ENCODE data around the gene CST3. TPM values are rescaled to one million over a fixed set of nuclear protein-coding genes. Genes with fewer than 3 reads are reported as not detected.

CST3 gene
- total RNA-seq, 1 donor = 55.3 TPM

DNA sequence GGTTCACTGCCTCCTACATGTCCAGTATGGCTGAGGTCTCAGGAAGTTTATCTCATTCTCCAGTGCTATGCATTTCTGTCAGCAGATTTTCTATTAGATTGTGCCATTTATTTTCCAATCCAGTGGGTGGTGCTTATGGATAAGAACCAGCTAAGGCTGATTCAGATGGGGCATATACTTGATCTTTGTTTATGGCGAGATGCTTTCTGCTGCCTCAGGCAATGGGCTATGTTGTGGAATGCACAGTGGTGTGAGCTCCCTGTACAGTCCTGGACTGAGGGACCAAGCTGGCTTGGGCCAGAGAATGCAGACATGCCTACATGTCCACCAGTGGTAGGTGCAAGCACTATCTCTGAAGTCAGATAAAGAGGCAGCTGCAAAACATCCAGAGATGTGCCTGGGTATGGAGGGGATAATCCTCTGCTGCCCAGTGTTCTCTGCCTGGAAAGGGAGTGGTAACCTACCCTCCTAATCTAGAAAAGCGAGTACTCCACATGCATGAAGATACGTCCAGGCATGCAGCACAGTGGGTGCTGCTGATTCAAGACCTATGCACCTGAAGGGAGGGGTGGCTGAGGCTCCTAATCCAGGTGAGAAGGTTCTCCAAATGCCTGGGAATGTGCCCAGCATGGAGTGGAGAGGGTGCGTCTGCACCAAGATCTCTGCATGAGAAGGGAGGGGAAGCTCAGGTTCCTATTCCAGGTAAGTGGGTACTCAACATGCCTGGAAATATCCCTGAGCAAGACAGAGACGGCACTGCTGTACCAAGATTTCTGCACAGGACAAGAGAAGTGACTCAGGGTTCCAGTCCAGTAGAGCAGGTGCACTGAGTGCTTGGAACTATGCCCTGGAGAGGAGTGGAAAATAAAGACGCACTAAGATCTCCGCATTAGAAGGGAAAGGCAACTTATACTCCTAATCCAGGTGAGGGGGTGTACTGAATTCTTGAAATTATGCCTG is 41.7 kb upstream of the CST3 start:
- H3K4me3 ChIP-seq (ENCODE audit: low read depth, low read length) = no peak overlapping the region

GRCh38 chr20:23673209-23673608 is 35.5 kb upstream of the CST3 start:
- no peak overlapping the region for H3K4me3 ChIP-seq (ENCODE audit: low read depth, low read length)
- TF ChIP-seq, protein P1, sequence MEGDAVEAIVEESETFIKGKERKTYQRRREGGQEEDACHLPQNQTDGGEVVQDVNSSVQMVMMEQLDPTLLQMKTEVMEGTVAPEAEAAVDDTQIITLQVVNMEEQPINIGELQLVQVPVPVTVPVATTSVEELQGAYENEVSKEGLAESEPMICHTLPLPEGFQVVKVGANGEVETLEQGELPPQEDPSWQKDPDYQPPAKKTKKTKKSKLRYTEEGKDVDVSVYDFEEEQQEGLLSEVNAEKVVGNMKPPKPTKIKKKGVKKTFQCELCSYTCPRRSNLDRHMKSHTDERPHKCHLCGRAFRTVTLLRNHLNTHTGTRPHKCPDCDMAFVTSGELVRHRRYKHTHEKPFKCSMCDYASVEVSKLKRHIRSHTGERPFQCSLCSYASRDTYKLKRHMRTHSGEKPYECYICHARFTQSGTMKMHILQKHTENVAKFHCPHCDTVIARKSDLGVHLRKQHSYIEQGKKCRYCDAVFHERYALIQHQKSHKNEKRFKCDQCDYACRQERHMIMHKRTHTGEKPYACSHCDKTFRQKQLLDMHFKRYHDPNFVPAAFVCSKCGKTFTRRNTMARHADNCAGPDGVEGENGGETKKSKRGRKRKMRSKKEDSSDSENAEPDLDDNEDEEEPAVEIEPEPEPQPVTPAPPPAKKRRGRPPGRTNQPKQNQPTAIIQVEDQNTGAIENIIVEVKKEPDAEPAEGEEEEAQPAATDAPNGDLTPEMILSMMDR (IDR thresholded peaks at IDR 0.05; ENCODE audit: insufficient read depth, low read depth, low read length) = no peak
- DNase-seq (ENCODE audit: low read depth) = no peak

More for the DNA sequence above, 41.7 kb upstream of the CST3 start:
- DNase-seq (ENCODE audit: low read depth) = no peak
- TF ChIP-seq, protein P1 (IDR thresholded peaks at IDR 0.05; ENCODE audit: insufficient read depth, low read depth, low read length) = no peak

DNA sequence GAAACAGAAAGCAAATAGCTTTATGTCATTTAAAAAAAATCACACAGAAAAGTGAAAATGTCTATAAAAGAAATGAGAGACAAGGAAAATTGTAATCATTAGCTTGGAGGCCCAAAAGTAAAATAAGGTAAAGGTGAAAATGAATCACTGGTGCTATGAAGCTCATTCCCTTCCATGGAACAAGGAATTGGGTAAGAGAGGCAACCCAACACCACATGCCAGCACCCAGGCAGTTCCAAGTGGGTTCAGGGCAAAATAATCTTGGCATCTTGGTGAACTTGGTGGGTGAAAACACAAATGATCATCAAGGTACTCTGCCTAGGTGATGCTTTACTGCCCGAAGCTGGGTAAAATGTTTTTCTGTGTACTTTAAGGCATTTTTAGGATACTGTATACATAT is 34.4 kb upstream of the CST3 start:
- TF ChIP-seq, protein P1 (IDR thresholded peaks at IDR 0.05; ENCODE audit: insufficient read depth, low read depth, low read length) = no peak
- DNase-seq (ENCODE audit: low read depth) = no peak
- H3K4me3 ChIP-seq (ENCODE audit: low read depth, low read length) = no peak overlapping the region

DNA sequence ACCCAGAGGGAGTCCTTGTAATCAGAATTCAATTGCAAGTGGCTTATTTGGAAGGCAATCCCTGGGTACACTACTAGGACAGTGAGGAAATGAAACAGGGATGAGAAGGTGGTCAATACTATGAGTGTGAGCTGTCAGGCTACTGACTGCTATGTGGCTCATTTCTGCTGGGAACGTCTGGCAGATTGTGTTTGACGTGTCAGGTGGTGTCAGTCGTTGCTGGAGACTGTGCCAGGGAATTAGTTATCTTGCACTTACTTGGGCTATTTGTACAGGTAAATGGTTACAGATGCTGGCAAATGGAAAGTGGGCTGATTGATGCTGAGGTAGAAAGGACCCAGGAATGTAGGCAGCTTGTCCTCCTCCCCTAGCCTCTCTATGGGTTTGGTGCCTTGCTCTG is 33.7 kb upstream of the CST3 start:
- DNase-seq (ENCODE audit: low read depth) = no peak
- TF ChIP-seq, protein P1 (IDR thresholded peaks at IDR 0.05; ENCODE audit: insufficient read depth, low read depth, low read length) = no peak

DNA sequence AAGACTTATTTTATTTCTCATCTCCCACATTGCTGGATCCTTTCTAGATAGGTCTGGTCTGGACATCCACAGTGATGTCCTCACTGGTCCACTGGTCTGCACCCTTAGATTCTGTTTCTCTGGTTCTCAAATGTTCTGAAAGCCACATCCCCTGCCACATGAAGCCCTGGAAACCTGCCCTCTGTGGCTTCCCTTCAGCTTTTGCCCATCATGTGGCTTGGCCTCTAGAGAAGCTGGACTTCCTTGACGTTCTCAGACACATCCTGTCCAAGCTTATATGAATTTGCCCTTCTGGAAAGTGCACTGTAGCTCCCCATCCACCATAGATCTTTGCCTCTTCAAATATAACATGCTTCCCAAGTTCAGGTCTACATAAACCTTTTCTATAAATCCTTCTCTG is 32.6 kb upstream of the CST3 start:
- TF ChIP-seq, protein P1 (IDR thresholded peaks at IDR 0.05; ENCODE audit: insufficient read depth, low read depth, low read length) = no peak
- DNase-seq (ENCODE audit: low read depth) = no peak
- H3K4me3 ChIP-seq (ENCODE audit: low read depth, low read length) = no peak overlapping the region

More for the DNA sequence above, 33.7 kb upstream of the CST3 start:
- no peak overlapping the region for H3K4me3 ChIP-seq (ENCODE audit: low read depth, low read length)

- no peak overlapping the region for H3K4me3 ChIP-seq (ENCODE audit: low read depth, low read length)
- TF ChIP-seq, protein P1 (IDR thresholded peaks at IDR 0.05; ENCODE audit: insufficient read depth, low read depth, low read length) = no peak
- no peak for DNase-seq (ENCODE audit: low read depth)
These were observed 32.1 kb upstream of the CST3 start for GRCh38 chr20:23669866-23670265.

Measured in fibroblast of villous mesenchyme (primary cell).